Parathyroid adenoma (tissue), 2 donors: ENCODE data around the gene RALGDS.

Source experiments
- H2AFZ ChIP-seq: fragments of 300-600 bp; sonication (generic); one replicate; pipeline ENCODE4 v1.7.0; 2017; ENCODE audit warnings: antibody characterized with exemption, mild to moderate bottlenecking
- H3K27ac ChIP-seq: fragments of 300-600 bp; sonication (generic); one replicate; pipeline ENCODE4 v1.7.0; 2017
- H3K27me3 ChIP-seq: fragments of 300-600 bp; sonication (generic); one replicate; pipeline ENCODE4 v1.7.0; 2017; ENCODE audit warnings: low read length; ENCODE audit not compliant: control insufficient read depth, insufficient read depth
- H3K36me3 ChIP-seq: fragments of 300-600 bp; sonication (generic); one replicate; pipeline ENCODE4 v1.7.0; 2017; ENCODE audit warnings: low read length; ENCODE audit not compliant: control insufficient read depth, insufficient read depth
- H3K4me1 ChIP-seq: fragments of 300-600 bp; sonication (generic); one replicate; pipeline ENCODE4 v1.7.0; 2017; ENCODE audit warnings: control low read depth
- H3K4me2 ChIP-seq: fragments of 300-600 bp; sonication (generic); one replicate; pipeline ENCODE4 v1.7.0; 2017; ENCODE audit warnings: low read length
- H3K4me3 ChIP-seq: fragments of 300-600 bp; sonication (generic); one replicate; pipeline ENCODE4 v1.7.0; 2017; ENCODE audit warnings: low read depth, low read length
- H3K79me2 ChIP-seq: fragments of 300-600 bp; sonication (generic); one replicate; pipeline ENCODE4 v1.7.0; 2017; ENCODE audit warnings: control low read depth
- H3K9ac ChIP-seq: fragments of 300-600 bp; sonication (generic); one replicate; pipeline ENCODE4 v1.7.0; 2017; ENCODE audit warnings: mild to moderate bottlenecking
- H3K9me3 ChIP-seq: fragments of 300-600 bp; sonication (generic); one replicate; pipeline ENCODE4 v1.7.0; 2017; ENCODE audit warnings: low read length; ENCODE audit not compliant: control insufficient read depth
- CTCF ChIP-seq: fragments of 300-600 bp; sonication (generic); IDR thresholded peaks from one replicate; pipeline ENCODE4 v1.7.0; 2017; ENCODE audit warnings: antibody characterized with exemption, mild to moderate bottlenecking
- donor health status: primary hyperparathyroidism.

The RALGDS gene

GRCh38 chr9:133090752-133091385, 30.2 kb downstream of the RALGDS start:
- no peaks in the 10 kb centered on the region for H3K27me3 ChIP-seq
- no peaks in the 10 kb centered on the region for H3K79me2 ChIP-seq
- TF ChIP-seq CTCF, result no peak
- H3K4me2 ChIP-seq, result no peak overlapping the region
- H3K9me3 ChIP-seq, result no peaks in the 10 kb centered on the region
- no peaks in the 10 kb centered on the region for H3K4me1 ChIP-seq
- H2AFZ ChIP-seq, result no peak overlapping the region
- no peak overlapping the region for H3K27ac ChIP-seq
- H3K36me3 ChIP-seq, result no peaks in the 10 kb centered on the region
- H3K4me3 ChIP-seq, result no peak overlapping the region
- H3K9ac ChIP-seq, result no peak overlapping the region

GRCh38 chr9:133090187-133090586, 30.9 kb downstream of the RALGDS start:
- no peaks in the 10 kb centered on the region for H3K4me1 ChIP-seq
- H3K36me3 ChIP-seq, result no peaks in the 10 kb centered on the region
- no peak overlapping the region for H3K4me3 ChIP-seq
- H3K4me2 ChIP-seq, result no peak overlapping the region
- H3K27me3 ChIP-seq, result no peaks in the 10 kb centered on the region
- no peak overlapping the region for H2AFZ ChIP-seq
- no peaks in the 10 kb centered on the region for H3K79me2 ChIP-seq
- TF ChIP-seq CTCF, result no peak
- no peak overlapping the region for H3K27ac ChIP-seq
- no peaks in the 10 kb centered on the region for H3K9me3 ChIP-seq
- no peak overlapping the region for H3K9ac ChIP-seq

- H3K9me3 ChIP-seq, result no peaks in the 10 kb centered on the region
- no peak overlapping the region for H3K9ac ChIP-seq
- no peak overlapping the region for H3K27ac ChIP-seq
- no peaks in the 10 kb centered on the region for H3K36me3 ChIP-seq
- no peak overlapping the region for H3K4me3 ChIP-seq
- no peak overlapping the region for H3K4me2 ChIP-seq
- no peaks in the 10 kb centered on the region for H3K79me2 ChIP-seq
- no peak overlapping the region for H2AFZ ChIP-seq
- TF ChIP-seq CTCF, result no peak
- H3K27me3 ChIP-seq, result no peaks in the 10 kb centered on the region
- H3K4me1 ChIP-seq, result no peaks in the 10 kb centered on the region
Measured at GRCh38 chr9:133089271-133089671, 31.8 kb downstream of the RALGDS start.

- no peaks in the 10 kb centered on the region for H3K4me1 ChIP-seq
- no peaks in the 10 kb centered on the region for H3K9me3 ChIP-seq
- H3K79me2 ChIP-seq, result no peaks in the 10 kb centered on the region
- H2AFZ ChIP-seq, result no peak overlapping the region
- no peak overlapping the region for H3K4me3 ChIP-seq
- no peak overlapping the region for H3K27ac ChIP-seq
- H3K36me3 ChIP-seq, result no peaks in the 10 kb centered on the region
- no peaks in the 10 kb centered on the region for H3K27me3 ChIP-seq
- no peak overlapping the region for H3K9ac ChIP-seq
- H3K4me2 ChIP-seq, result no peak overlapping the region
- TF ChIP-seq CTCF, result no peak
Measured at GRCh38 chr9:133088756-133089155, 32.3 kb downstream of the RALGDS start.

GRCh38 chr9:133088146-133088750, 32.8 kb downstream of the RALGDS start:
- Histone ChIP-seq H3K79me2 (no peaks in the 10 kb centered on the region), H2AFZ (no peak overlapping the region), H3K27me3 (no peaks in the 10 kb centered on the region), H3K36me3 (no peaks in the 10 kb centered on the region), H3K9me3 (no peaks in the 10 kb centered on the region), H3K9ac (no peak overlapping the region), H3K4me1 (no peaks in the 10 kb centered on the region), H3K4me3 (no peak overlapping the region), H3K27ac (no peak overlapping the region), H3K4me2 (no peak overlapping the region)
- no peak for TF ChIP-seq CTCF
